Astrocyte of the spinal cord (primary cell): ENCODE data around the gene KANSL1.

Source experiments
- DNase-seq: peaks from one replicate; pipeline ENCODE4 v3.0.0; 2011; ENCODE audit warnings: low read depth, low spot score
- H3K4me3 ChIP-seq: 2 replicates; pipeline ENCODE4 v1.5.1; 2011; ENCODE audit warnings: low read depth, mild to moderate bottlenecking, low read length, moderate library complexity
- in situ Hi-C: cut with HindIII; loops from 2 replicates; pipeline ENCODE4 v1.10.0; 2017; ENCODE audit warnings: low sequenced_read_pairs
- TF ChIP-seq, protein P1 (sequence below): IDR thresholded peaks from 2 replicates; pipeline ENCODE4 v1.5.1; 2012; ENCODE audit warnings: low read depth, mild to moderate bottlenecking, low read length, inconsistent platforms

Gene KANSL1

GRCh38 chr17:46150216-46150963 is 42.8 kb downstream of the KANSL1 start:
- no peak overlapping the region for H3K4me3 ChIP-seq
- in situ Hi-C loops: no loop called here
- no peak for DNase-seq
- TF ChIP-seq, protein P1, sequence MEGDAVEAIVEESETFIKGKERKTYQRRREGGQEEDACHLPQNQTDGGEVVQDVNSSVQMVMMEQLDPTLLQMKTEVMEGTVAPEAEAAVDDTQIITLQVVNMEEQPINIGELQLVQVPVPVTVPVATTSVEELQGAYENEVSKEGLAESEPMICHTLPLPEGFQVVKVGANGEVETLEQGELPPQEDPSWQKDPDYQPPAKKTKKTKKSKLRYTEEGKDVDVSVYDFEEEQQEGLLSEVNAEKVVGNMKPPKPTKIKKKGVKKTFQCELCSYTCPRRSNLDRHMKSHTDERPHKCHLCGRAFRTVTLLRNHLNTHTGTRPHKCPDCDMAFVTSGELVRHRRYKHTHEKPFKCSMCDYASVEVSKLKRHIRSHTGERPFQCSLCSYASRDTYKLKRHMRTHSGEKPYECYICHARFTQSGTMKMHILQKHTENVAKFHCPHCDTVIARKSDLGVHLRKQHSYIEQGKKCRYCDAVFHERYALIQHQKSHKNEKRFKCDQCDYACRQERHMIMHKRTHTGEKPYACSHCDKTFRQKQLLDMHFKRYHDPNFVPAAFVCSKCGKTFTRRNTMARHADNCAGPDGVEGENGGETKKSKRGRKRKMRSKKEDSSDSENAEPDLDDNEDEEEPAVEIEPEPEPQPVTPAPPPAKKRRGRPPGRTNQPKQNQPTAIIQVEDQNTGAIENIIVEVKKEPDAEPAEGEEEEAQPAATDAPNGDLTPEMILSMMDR: no peak

GRCh38 chr17:46148247-46148646 is 45.0 kb downstream of the KANSL1 start:
- TF ChIP-seq, protein P1: no peak
- DNase-seq: no peak
- in situ Hi-C loops: no loop called here
- no peak overlapping the region for H3K4me3 ChIP-seq

DNA sequence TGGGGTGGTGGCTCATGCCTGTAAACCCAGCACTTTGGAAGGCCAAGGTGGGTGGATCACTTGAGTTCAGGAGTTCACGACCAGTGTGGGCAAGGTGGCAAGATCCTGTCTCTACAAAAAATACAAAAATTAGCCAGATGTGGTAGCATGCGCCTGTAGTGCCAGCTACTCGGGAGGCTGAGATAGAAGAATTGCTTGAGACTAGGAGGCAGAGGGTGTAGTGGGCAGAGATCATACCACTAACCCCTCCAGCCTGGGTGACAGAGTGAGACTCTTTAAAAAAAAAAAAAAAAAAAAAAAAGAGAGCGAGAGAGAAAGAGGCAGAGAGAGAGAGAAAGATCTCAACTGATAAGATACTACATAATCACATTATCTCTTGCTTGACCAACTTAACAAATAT is 45.9 kb downstream of the KANSL1 start:
- no peak overlapping the region for H3K4me3 ChIP-seq
- in situ Hi-C loops: no loop called here
- no peak for DNase-seq
- TF ChIP-seq, protein P1: no peak

DNA sequence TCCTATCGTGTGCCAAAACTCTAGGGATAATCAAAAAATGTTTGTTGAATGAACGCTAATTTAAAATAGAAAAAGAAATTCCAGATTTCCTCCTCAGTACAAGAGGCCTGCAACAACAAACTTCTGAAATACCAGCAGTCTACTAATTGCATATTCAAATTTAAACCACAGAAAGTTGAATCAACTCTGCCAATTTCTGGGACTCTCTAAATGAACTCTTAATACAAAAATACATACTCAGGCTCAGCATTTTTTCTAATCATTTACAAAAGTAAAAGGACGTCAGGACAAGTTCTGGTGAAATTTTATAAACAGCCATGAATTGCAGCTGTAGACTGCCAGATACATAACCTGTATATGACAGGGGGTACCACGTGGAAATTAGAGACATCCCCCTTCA is 49.0 kb downstream of the KANSL1 start:
- H3K4me3 ChIP-seq: no peak overlapping the region
- no peak for DNase-seq
- in situ Hi-C loops: no loop called here
- TF ChIP-seq, protein P1: no peak

GRCh38 chr17:46143827-46144236 is 49.4 kb downstream of the KANSL1 start:
- TF ChIP-seq, protein P1: no peak
- no peak for DNase-seq
- in situ Hi-C loops: no loop called here
- no peak overlapping the region for H3K4me3 ChIP-seq

DNA sequence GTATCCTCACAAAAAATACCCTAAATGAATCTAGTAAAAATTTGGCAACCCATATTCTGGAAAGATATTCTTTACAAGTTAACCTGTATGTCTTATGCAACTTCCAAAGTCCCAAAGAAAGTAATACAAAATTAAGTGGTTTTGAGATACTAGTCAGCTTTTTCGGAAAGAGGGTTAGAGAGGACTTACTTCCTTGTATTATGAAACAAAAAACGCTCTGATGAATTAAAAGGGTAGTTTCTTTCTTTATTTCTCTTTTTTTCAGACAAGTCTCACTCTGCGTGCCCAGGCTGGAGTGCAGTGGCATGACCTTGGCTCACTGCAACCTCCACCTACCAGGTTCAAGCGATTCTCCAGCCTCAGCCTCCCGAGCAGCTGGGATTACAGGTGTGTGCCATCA is 51.6 kb downstream of the KANSL1 start:
- in situ Hi-C loops: no loop called here

More for the DNA sequence above, 51.6 kb downstream of the KANSL1 start:
- no peak for DNase-seq
- TF ChIP-seq, protein P1: no peak
- H3K4me3 ChIP-seq: no peak overlapping the region
